GM21447 (cell line): ENCODE data around the gene MPLKIP.
"Not testable (repeated sequence)": the region's sequence is repeated elsewhere in the genome, so short reads cannot be mapped to it uniquely, and the experiment has no call there.

Source experiments
- ATAC-seq: cut with Tn5 transposase; IDR thresholded peaks from one replicate; pipeline ENCODE4 v1.9.1; 2021; ENCODE audit not compliant: unreplicated experiment

MPLKIP gene

GRCh38 chr7:40134428-40135316 is at the start of gene MPLKIP, which contains the start of gene SUGCT:
Gene MPLKIP (minus strand): TSS chr7:40134622. CDS start chr7:40134567, 55 bp downstream.
Gene SUGCT (plus strand): TSS chr7:40135005.
- peak; percentile 88 for ATAC-seq

- ATAC-seq = no peak
Measured at GRCh38 chr7:40182452-40182851, 48.0 kb upstream of the MPLKIP start.

- no peak for ATAC-seq
Measured at GRCh38 chr7:40177071-40177470, 42.6 kb upstream of the MPLKIP start.

- no peak for ATAC-seq
Measured at GRCh38 chr7:40175725-40176510, 41.5 kb upstream of the MPLKIP start.

- not testable (repeated sequence) for ATAC-seq
Measured at GRCh38 chr7:40175256-40175655, 40.8 kb upstream of the MPLKIP start.

GRCh38 chr7:40173121-40173520 is 38.7 kb upstream of the MPLKIP start:
- not testable (repeated sequence) for ATAC-seq

GRCh38 chr7:40168266-40168665 is 33.8 kb upstream of the MPLKIP start:
- ATAC-seq = not testable (repeated sequence)

- ATAC-seq = no peak
Measured at GRCh38 chr7:40167291-40167690, 32.9 kb upstream of the MPLKIP start.

- no peak for ATAC-seq
Measured at GRCh38 chr7:40165216-40165615, 30.8 kb upstream of the MPLKIP start.

- no peak for ATAC-seq
Measured at GRCh38 chr7:40162516-40162915, 28.1 kb upstream of the MPLKIP start.

GRCh38 chr7:40156988-40157387 is 22.6 kb upstream of the MPLKIP start:
- no peak for ATAC-seq

- no peak for ATAC-seq
Measured at GRCh38 chr7:40151504-40151903, 17.1 kb upstream of the MPLKIP start.

GRCh38 chr7:40148671-40149070 is 14.2 kb upstream of the MPLKIP start:
- no peak for ATAC-seq

- not testable (repeated sequence) for ATAC-seq
Measured at GRCh38 chr7:40148247-40148580, 13.8 kb upstream of the MPLKIP start.

GRCh38 chr7:40147371-40148246 is 13.2 kb upstream of the MPLKIP start:
- ATAC-seq = no peak

GRCh38 chr7:40145596-40146130 is 11.2 kb upstream of the MPLKIP start:
- not testable (repeated sequence) for ATAC-seq

- ATAC-seq = not testable (repeated sequence)
Measured at GRCh38 chr7:40141916-40142315, 7.5 kb upstream of the MPLKIP start.

- ATAC-seq = not testable (repeated sequence)
Measured at GRCh38 chr7:40139891-40140290, 5.5 kb upstream of the MPLKIP start.

- no peak for ATAC-seq
Measured at GRCh38 chr7:40138973-40139372, 4.6 kb upstream of the MPLKIP start.

GRCh38 chr7:40137563-40137962 is 3.1 kb upstream of the MPLKIP start:
- ATAC-seq = no peak

GRCh38 chr7:40135317-40135610 is 842 bp upstream of the MPLKIP start:
- no peak for ATAC-seq
